Liver (tissue), 9 donors: ENCODE measurements around the gene SSBP2. TPM values are rescaled to one million over a fixed set of nuclear protein-coding genes. Genes with fewer than 3 reads are reported as not detected.

ENCODE experiments used
- DNase-seq: peaks from one replicate; pipeline ENCODE4 v3.0.0-alpha.2; 2017; ENCODE audit warnings: low spot score
- H3K27ac ChIP-seq, 2 donors: one replicate each; pipeline ENCODE4 v1.7.0; 2013; ENCODE audit warnings: inconsistent platforms in 2 of 2, low read length in 2 of 2, control low read depth in 1 of 2, low read depth in 1 of 2, mild to moderate bottlenecking in 1 of 2
- H3K27me3 ChIP-seq, 4 donors: one replicate each; pipeline versions ENCODE4 v1.6.1 to v1.7.0; 2013; ENCODE audit warnings: low read length in 3 of 4, inconsistent platforms in 1 of 4, mild to moderate bottlenecking in 1 of 4, moderate library complexity in 1 of 4; ENCODE audit not compliant: control insufficient read depth in 4 of 4, insufficient read depth in 4 of 4
- H3K36me3 ChIP-seq, 4 donors: one replicate each; pipeline versions ENCODE4 v1.6.1 to v1.7.0; 2013; ENCODE audit warnings: low read length in 3 of 4, mild to moderate bottlenecking in 3 of 4, low read depth in 1 of 4, moderate library complexity in 1 of 4; ENCODE audit not compliant: control insufficient read depth in 4 of 4, insufficient read depth in 3 of 4
- H3K4me1 ChIP-seq, 4 donors: one replicate each; pipeline versions ENCODE4 v1.6.1 to v1.7.0; 2013; ENCODE audit warnings: low read length in 3 of 4, mild to moderate bottlenecking in 3 of 4, moderate library complexity in 1 of 4; ENCODE audit not compliant: control insufficient read depth in 4 of 4, insufficient read depth in 4 of 4
- H3K4me3 ChIP-seq, 3 donors: one replicate each; pipeline versions ENCODE4 v1.6.1 to v1.7.0; 2013; ENCODE audit warnings: low read length in 3 of 3, control low read depth in 1 of 3, low read depth in 1 of 3, mild to moderate bottlenecking in 1 of 3
- H3K9ac ChIP-seq, 2 donors: one replicate each; pipeline ENCODE4 v1.7.0; 2013; ENCODE audit warnings: low read length in 2 of 2, mild to moderate bottlenecking in 2 of 2, moderate library complexity in 2 of 2, control low read depth in 1 of 2, low read depth in 1 of 2
- H3K9me3 ChIP-seq, 4 donors: one replicate each; pipeline versions ENCODE4 v1.6.1 to v1.7.0; 2013; ENCODE audit warnings: low read length in 3 of 4; ENCODE audit not compliant: control insufficient read depth in 4 of 4
- ATF3 ChIP-seq: IDR thresholded peaks from 2 replicates; pipeline ENCODE4 v1.6.1; 2016; ENCODE audit warnings: antibody characterized with exemption
- CTCF ChIP-seq: fragments of 150-350 bp; IDR thresholded peaks from 2 replicates; pipeline ENCODE4 v1.5.1; 2017; ENCODE audit warnings: improper control_type of control experiment, low read depth, low read length; ENCODE audit not compliant: missing input control
- EGR1 ChIP-seq, 2 donors: IDR thresholded peaks; 2 replicates each; pipeline ENCODE4 v1.6.1; 2016 to 2018; ENCODE audit warnings: antibody characterized with exemption in 2 of 2, low read depth in 2 of 2
- FOXA1 ChIP-seq: IDR thresholded peaks from 2 replicates; pipeline ENCODE4 v1.6.1; 2016; ENCODE audit warnings: antibody characterized with exemption
- FOXA2 ChIP-seq: IDR thresholded peaks from 2 replicates; pipeline ENCODE4 v1.6.1; 2016; ENCODE audit warnings: antibody characterized with exemption
- GABPA ChIP-seq, 2 donors: IDR thresholded peaks in 1 of 2; conservative IDR thresholded peaks in 1 of 2; 2 replicates each; pipeline ENCODE4 v1.6.1; 2016; ENCODE audit warnings: antibody characterized with exemption in 2 of 2, mild to moderate bottlenecking in 1 of 2, moderate library complexity in 1 of 2
- HNF4A ChIP-seq, 2 donors: conservative IDR thresholded peaks; 2 replicates each; pipeline ENCODE4 v1.6.1; 2016; ENCODE audit warnings: antibody characterized with exemption in 2 of 2, mild to moderate bottlenecking in 2 of 2
- HNF4G ChIP-seq: IDR thresholded peaks from 2 replicates; pipeline ENCODE4 v1.6.1; 2016; ENCODE audit warnings: antibody characterized with exemption
- JUND ChIP-seq, 2 donors: IDR thresholded peaks; 2 replicates each; pipeline ENCODE4 v1.6.1; 2016; ENCODE audit warnings: antibody characterized with exemption in 2 of 2
- MAX ChIP-seq: IDR thresholded peaks from 2 replicates; pipeline ENCODE4 v1.6.1; 2016; ENCODE audit warnings: antibody characterized with exemption
- NR2F2 ChIP-seq: IDR thresholded peaks from 2 replicates; pipeline ENCODE4 v1.6.1; 2016; ENCODE audit warnings: antibody characterized with exemption
- RAD21 ChIP-seq, 2 donors: IDR thresholded peaks; 2 replicates each; pipeline ENCODE4 v1.6.1; 2016; ENCODE audit warnings: antibody characterized with exemption in 2 of 2, mild to moderate bottlenecking in 2 of 2
- REST ChIP-seq: IDR thresholded peaks from 2 replicates; pipeline ENCODE4 v1.6.1; 2016; ENCODE audit warnings: antibody characterized with exemption, mild to moderate bottlenecking
- RXRA ChIP-seq, 2 donors: IDR thresholded peaks; 2 replicates each; pipeline ENCODE4 v1.6.1; 2017 to 2018; ENCODE audit warnings: antibody characterized with exemption in 2 of 2, mild to moderate bottlenecking in 1 of 2
- SP1 ChIP-seq: IDR thresholded peaks from 2 replicates; pipeline ENCODE4 v1.6.1; 2018; ENCODE audit warnings: antibody characterized with exemption, mild to moderate bottlenecking
- TAF1 ChIP-seq: conservative IDR thresholded peaks from 2 replicates; pipeline ENCODE4 v1.6.1; 2016; ENCODE audit warnings: antibody characterized with exemption, mild to moderate bottlenecking
- YY1 ChIP-seq: IDR thresholded peaks from 2 replicates; pipeline ENCODE4 v1.6.1; 2016; ENCODE audit warnings: antibody characterized with exemption, mild to moderate bottlenecking
- ZBTB33 ChIP-seq: IDR thresholded peaks from 2 replicates; pipeline ENCODE4 v1.6.1; 2016; ENCODE audit warnings: antibody characterized with exemption
- polyA plus RNA-seq, 2 donors: library from polyadenylated mRNA; stranded (reverse) in 1 of 2; unstranded in 1 of 2; fragments of 200-250 nt in 1 of 2; fragments of >200 nt in 1 of 2; fragmentation: Nextera tagmentation in 1 of 2; extraction: Ambion mirVana in 1 of 2; gene quantifications; one replicate each; pipeline versions ENCODE4 v1.2.1 to v1.2.3, GENCODE V29; 2013 to 2015
- total RNA-seq, 2 donors: library from RNA; depleted of rRNA; stranded (reverse); fragments of >200 nt; gene quantifications; one replicate each; pipeline ENCODE4 v1.2.3, GENCODE V29; 2014
- donor health status: healthy.
- donor health status: healthy.
- donor health status: healthy.
- donor health status: healthy.
- donor health status: healthy.

Gene SSBP2
- total and polyA plus RNA-seq, 4 donors = 2.2 to 10.1 (median 4.1) TPM

- Histone ChIP-seq H3K4me3 (no peak overlapping the region), H3K36me3 (peaks cover 0 to 2% (median 0%) of the 10 kb centered on the region in 4 donors), H3K4me1 (peaks cover 0 to 13% (median 5%) of the 10 kb centered on the region in 4 donors), H3K9me3 (no peaks in the 10 kb centered on the region), H3K27me3 (no peaks in the 10 kb centered on the region), H3K9ac (no peak overlapping the region), H3K27ac (no peak overlapping the region)
- DNase-seq = no peak
- TF ChIP-seq ZBTB33 = no peak
- no peak for TF ChIP-seq SP1
- no peak for TF ChIP-seq YY1
- TF ChIP-seq MAX = no peak
- TF ChIP-seq RAD21 (IDR thresholded peaks at IDR 0.05) = no peak
- no peak for TF ChIP-seq ATF3
- no peak for TF ChIP-seq FOXA1
- TF ChIP-seq NR2F2 = no peak
- no peak for TF ChIP-seq HNF4A (conservative IDR thresholded peaks at IDR 0.05)
- no peak for TF ChIP-seq CTCF
- no peak for TF ChIP-seq REST
- no peak for TF ChIP-seq RXRA (IDR thresholded peaks at IDR 0.05)
- TF ChIP-seq TAF1 = no peak
- TF ChIP-seq GABPA (IDR thresholded peaks at IDR 0.05 in 1 of 2, conservative IDR thresholded peaks at IDR 0.05 in 1 of 2) = no peak
- no peak for TF ChIP-seq EGR1 (IDR thresholded peaks at IDR 0.05; ENCODE audit: low read depth in 2 of 2)
- TF ChIP-seq JUND (IDR thresholded peaks at IDR 0.05) = no peak
- TF ChIP-seq HNF4G = no peak
- no peak for TF ChIP-seq FOXA2
Observed at GRCh38 chr5:81429985-81430384, 320.9 kb downstream of the SSBP2 start.
